ENCODE data around the gene BCAP29.

- TF ChIP-seq, protein P1, sequence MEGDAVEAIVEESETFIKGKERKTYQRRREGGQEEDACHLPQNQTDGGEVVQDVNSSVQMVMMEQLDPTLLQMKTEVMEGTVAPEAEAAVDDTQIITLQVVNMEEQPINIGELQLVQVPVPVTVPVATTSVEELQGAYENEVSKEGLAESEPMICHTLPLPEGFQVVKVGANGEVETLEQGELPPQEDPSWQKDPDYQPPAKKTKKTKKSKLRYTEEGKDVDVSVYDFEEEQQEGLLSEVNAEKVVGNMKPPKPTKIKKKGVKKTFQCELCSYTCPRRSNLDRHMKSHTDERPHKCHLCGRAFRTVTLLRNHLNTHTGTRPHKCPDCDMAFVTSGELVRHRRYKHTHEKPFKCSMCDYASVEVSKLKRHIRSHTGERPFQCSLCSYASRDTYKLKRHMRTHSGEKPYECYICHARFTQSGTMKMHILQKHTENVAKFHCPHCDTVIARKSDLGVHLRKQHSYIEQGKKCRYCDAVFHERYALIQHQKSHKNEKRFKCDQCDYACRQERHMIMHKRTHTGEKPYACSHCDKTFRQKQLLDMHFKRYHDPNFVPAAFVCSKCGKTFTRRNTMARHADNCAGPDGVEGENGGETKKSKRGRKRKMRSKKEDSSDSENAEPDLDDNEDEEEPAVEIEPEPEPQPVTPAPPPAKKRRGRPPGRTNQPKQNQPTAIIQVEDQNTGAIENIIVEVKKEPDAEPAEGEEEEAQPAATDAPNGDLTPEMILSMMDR (IDR thresholded peaks at IDR 0.05), result no peak
- no peak for TF ChIP-seq POLR2A (IDR thresholded peaks at IDR 0.05)
Observed at GRCh38 chr7:107584716-107585115, 4.7 kb downstream of the BCAP29 start.

Data from testis (tissue), 2 donors.